SJSA1 (cell line): ENCODE data around the gene KRTAP12-3. TPM values are rescaled to one million over a fixed set of nuclear protein-coding genes. Genes with fewer than 3 reads are reported as not detected.
"Not testable (repeated sequence)": the region's sequence is repeated elsewhere in the genome, so short reads cannot be mapped to it uniquely, and the experiment has no call there.

ENCODE experiments used
- DNase-seq, 2 experiments: peaks; one replicate each; pipeline ENCODE4 v3.0.0-alpha.2; 2015 to 2020; ENCODE audit warnings: low spot score in 2 of 2, low read depth in 1 of 2
- H3K27ac ChIP-seq: fragments of 250-450 bp; sonication (Bioruptor Pico); 2 replicates; pipeline ENCODE4 v1.5.1; 2020; ENCODE audit warnings: mild to moderate bottlenecking, moderate library complexity
- H3K27me3 ChIP-seq: fragments of 250-450 bp; sonication (Bioruptor Pico); replicated peaks from 2 replicates; pipeline ENCODE4 v1.5.1; 2020; ENCODE audit warnings: mild to moderate bottlenecking, moderate library complexity
- H3K36me3 ChIP-seq: fragments of 250-450 bp; sonication (Bioruptor Pico); 2 replicates; pipeline ENCODE4 v1.5.1; 2020; ENCODE audit warnings: mild to moderate bottlenecking
- H3K4me1 ChIP-seq: fragments of 250-450 bp; sonication (Bioruptor Pico); replicated peaks from 2 replicates; pipeline ENCODE4 v1.6.1; 2021; ENCODE audit warnings: mild to moderate bottlenecking
- H3K4me3 ChIP-seq: fragments of 250-450 bp; sonication (Bioruptor Pico); 2 replicates; pipeline ENCODE4 v1.5.1; 2020; ENCODE audit warnings: mild to moderate bottlenecking
- H3K9me3 ChIP-seq: fragments of 250-450 bp; sonication (Bioruptor Pico); replicated peaks from 2 replicates; pipeline ENCODE4 v1.5.1; 2020; ENCODE audit warnings: mild to moderate bottlenecking
- total RNA-seq: library from RNA; depleted of rRNA; stranded (reverse); fragments of >200 nt; shearing (Covaris generic); gene quantifications from 2 replicates; pipeline ENCODE4 v1.2.3, GENCODE V29; 2014

Gene KRTAP12-3
- total RNA-seq, 1 experiment from 2014 or later = not detected

GRCh38 chr21:44689740-44690139 lies 32.0 kb downstream of the KRTAP12-3 start:
- H3K27me3 ChIP-seq = peaks cover 31% of the 10 kb centered on the region
- not testable (repeated sequence) for H3K4me3 ChIP-seq, H3K9me3 ChIP-seq, H3K4me1 ChIP-seq, H3K27ac ChIP-seq, H3K36me3 ChIP-seq, DNase-seq

GRCh38 chr21:44691686-44692085 lies 34.0 kb downstream of the KRTAP12-3 start:
- H3K4me1 ChIP-seq = no peaks in the 10 kb centered on the region
- H3K36me3 ChIP-seq = no peaks in the 10 kb centered on the region
- H3K27ac ChIP-seq = no peak overlapping the region
- DNase-seq = no peak
- peaks cover 4% of the 10 kb centered on the region; the same call in 1 of the 2 replicates for H3K9me3 ChIP-seq
- no peak overlapping the region for H3K4me3 ChIP-seq
- H3K27me3 ChIP-seq = peaks cover 24% of the 10 kb centered on the region

- Histone ChIP-seq H3K4me3 (no peak overlapping the region), H3K9me3 (peaks cover 4% of the 10 kb centered on the region; the same call in 1 of the 2 replicates), H3K27ac (no peak overlapping the region), H3K27me3 (peaks cover 14% of the 10 kb centered on the region), H3K4me1 (no peaks in the 10 kb centered on the region), H3K36me3 (no peaks in the 10 kb centered on the region)
- no peak for DNase-seq
Observed at GRCh38 chr21:44692798-44693512, 35.2 kb downstream of the KRTAP12-3 start.

GRCh38 chr21:44694776-44695175 lies 37.0 kb downstream of the KRTAP12-3 start:
- no peaks in the 10 kb centered on the region for H3K36me3 ChIP-seq
- no peaks in the 10 kb centered on the region for H3K4me1 ChIP-seq
- no peak overlapping the region for H3K4me3 ChIP-seq
- H3K27me3 ChIP-seq = peaks cover 16% of the 10 kb centered on the region
- H3K27ac ChIP-seq = no peak overlapping the region
- no peak for DNase-seq
- H3K9me3 ChIP-seq = peaks cover 4% of the 10 kb centered on the region; the same call in 1 of the 2 replicates

- peak in 1 of 2 experiments; percentile 38 for DNase-seq
- peaks cover 4% of the 10 kb centered on the region; the same call in 1 of the 2 replicates for H3K9me3 ChIP-seq
- H3K4me1 ChIP-seq = no peaks in the 10 kb centered on the region
- no peak overlapping the region for H3K27ac ChIP-seq
- H3K27me3 ChIP-seq = peaks cover 20% of the 10 kb centered on the region
- H3K36me3 ChIP-seq = no peaks in the 10 kb centered on the region
- no peak overlapping the region for H3K4me3 ChIP-seq
Observed at GRCh38 chr21:44695184-44695583, 37.5 kb downstream of the KRTAP12-3 start.

GRCh38 chr21:44695641-44696040 lies 37.9 kb downstream of the KRTAP12-3 start:
- peaks cover 4% of the 10 kb centered on the region; the same call in 1 of the 2 replicates for H3K9me3 ChIP-seq
- DNase-seq = no peak
- H3K4me3 ChIP-seq = no peak overlapping the region
- H3K27ac ChIP-seq = no peak overlapping the region
- peaks cover 25% of the 10 kb centered on the region for H3K27me3 ChIP-seq
- H3K36me3 ChIP-seq = no peaks in the 10 kb centered on the region
- no peaks in the 10 kb centered on the region for H3K4me1 ChIP-seq

- no peaks in the 10 kb centered on the region for H3K36me3 ChIP-seq
- no peak overlapping the region for H3K4me3 ChIP-seq
- H3K27ac ChIP-seq = no peak overlapping the region
- no peak for DNase-seq
- peaks cover 4% of the 10 kb centered on the region; the same call in 1 of the 2 replicates for H3K9me3 ChIP-seq
- peaks cover 31% of the 10 kb centered on the region for H3K27me3 ChIP-seq
- H3K4me1 ChIP-seq = no peaks in the 10 kb centered on the region
Observed at GRCh38 chr21:44696572-44696971, 38.8 kb downstream of the KRTAP12-3 start.

GRCh38 chr21:44697172-44697810 lies 39.6 kb downstream of the KRTAP12-3 start, which contains the start of gene KRTAP10-12:
KRTAP10-12 (plus strand) TSS chr21:44697172; CDS start chr21:44697202, 30 bp downstream.
- H3K4me1 ChIP-seq, H3K4me3 ChIP-seq, H3K27ac ChIP-seq, DNase-seq, H3K36me3 ChIP-seq, H3K9me3 ChIP-seq: not testable (repeated sequence)
- H3K27me3 ChIP-seq = peaks cover 34% of the 10 kb centered on the region

- H3K27me3 ChIP-seq = peaks cover 34% of the 10 kb centered on the region
- no peak for DNase-seq
Observed at GRCh38 chr21:44697811-44698734, 40.3 kb downstream of the KRTAP12-3 start.

GRCh38 chr21:44699502-44700001 lies 41.8 kb downstream of the KRTAP12-3 start:
- no peaks in the 10 kb centered on the region; the same call in 1 of the 2 replicates for H3K9me3 ChIP-seq
- no peak for DNase-seq
- H3K36me3 ChIP-seq = no peaks in the 10 kb centered on the region
- H3K27ac ChIP-seq = no peak overlapping the region
- peaks cover 42% of the 10 kb centered on the region for H3K27me3 ChIP-seq
- no peak overlapping the region for H3K4me3 ChIP-seq
- H3K4me1 ChIP-seq = no peaks in the 10 kb centered on the region

More at GRCh38 chr21:44697811-44698734, 40.3 kb downstream of the KRTAP12-3 start:
- H3K36me3 ChIP-seq = no peaks in the 10 kb centered on the region
- H3K4me3 ChIP-seq = no peak overlapping the region
- no peak overlapping the region for H3K27ac ChIP-seq
- H3K4me1 ChIP-seq = no peaks in the 10 kb centered on the region
- peaks cover 4% of the 10 kb centered on the region; the same call in 1 of the 2 replicates for H3K9me3 ChIP-seq

GRCh38 chr21:44700101-44701022 lies 42.6 kb downstream of the KRTAP12-3 start:
- H3K27me3 ChIP-seq = peaks cover 42% of the 10 kb centered on the region
- no peak for DNase-seq
- no peaks in the 10 kb centered on the region for H3K36me3 ChIP-seq
- no peak overlapping the region for H3K4me3 ChIP-seq
- no peaks in the 10 kb centered on the region for H3K9me3 ChIP-seq
- no peaks in the 10 kb centered on the region for H3K4me1 ChIP-seq
- no peak overlapping the region for H3K27ac ChIP-seq

GRCh38 chr21:44701023-44701400 lies 43.3 kb downstream of the KRTAP12-3 start:
- Histone ChIP-seq H3K27me3 (peaks cover 42% of the 10 kb centered on the region), H3K27ac (no peak overlapping the region)

More at GRCh38 chr21:44701023-44701400, 43.3 kb downstream of the KRTAP12-3 start:
- DNase-seq = no peak
- no peaks in the 10 kb centered on the region for H3K9me3 ChIP-seq
- H3K4me3 ChIP-seq = no peak overlapping the region
- no peaks in the 10 kb centered on the region for H3K36me3 ChIP-seq
- H3K4me1 ChIP-seq = no peaks in the 10 kb centered on the region
